AG08396 (cell line): ENCODE results near the gene PRDX2.
"Not testable (repeated sequence)": the region's sequence is repeated elsewhere in the genome, so short reads cannot be mapped to it uniquely, and the experiment has no call there.

Experiments used
- DNase-seq: peaks from one replicate; pipeline ENCODE4 v3.0.0; 2012; ENCODE audit warnings: low spot score, mixed read lengths

The PRDX2 gene

GRCh38 chr19:12801466-12802266 lies at the start of gene PRDX2, which contains the start of gene THSD8:
TSS of gene PRDX2 (minus strand) at chr19:12801800. CDS start at chr19:12801261, 539 bp downstream.
TSS of gene THSD8 (plus strand) at chr19:12802069. CDS start at chr19:12802072, 3 bp downstream.
- peak; percentile 89 for DNase-seq

- DNase-seq: peak; percentile 95
Measured at GRCh38 chr19:12847159-12848139, 45.8 kb upstream of the PRDX2 start.

GRCh38 chr19:12846613-12847012 lies 45.0 kb upstream of the PRDX2 start:
- not testable (repeated sequence) for DNase-seq

GRCh38 chr19:12843999-12844732 lies 42.6 kb upstream of the PRDX2 start:
- no peak for DNase-seq

- no peak for DNase-seq
Measured at GRCh38 chr19:12843328-12843727, 41.7 kb upstream of the PRDX2 start.

- no peak for DNase-seq
Measured at GRCh38 chr19:12842511-12842910, 40.9 kb upstream of the PRDX2 start.

- no peak for DNase-seq
Measured at GRCh38 chr19:12841094-12841493, 39.5 kb upstream of the PRDX2 start.

GRCh38 chr19:12840091-12841079 lies 38.8 kb upstream of the PRDX2 start:
- peak; percentile 81 for DNase-seq

- DNase-seq: no peak
Measured at GRCh38 chr19:12838886-12839756, 37.5 kb upstream of the PRDX2 start.

GRCh38 chr19:12838182-12838885 lies 36.7 kb upstream of the PRDX2 start, which contains the start of gene MAST1:
TSS of gene MAST1 (plus strand) at chr19:12838515. CDS start at chr19:12838573, 58 bp downstream.
- peak; percentile 88 for DNase-seq

- no peak for DNase-seq
Measured at GRCh38 chr19:12837225-12837624, 35.6 kb upstream of the PRDX2 start.

GRCh38 chr19:12836529-12836863 lies 34.9 kb upstream of the PRDX2 start:
- no peak for DNase-seq

GRCh38 chr19:12834976-12835757 lies 33.6 kb upstream of the PRDX2 start:
- DNase-seq: peak; percentile 63

- no peak for DNase-seq
Measured at GRCh38 chr19:12834566-12834943, 33.0 kb upstream of the PRDX2 start, which contains the start of gene RTBDN. TSS of gene RTBDN (minus strand) at chr19:12834579. CDS start at chr19:12829979, 4,600 bp downstream.

GRCh38 chr19:12833738-12834565 lies 32.4 kb upstream of the PRDX2 start:
- DNase-seq: peak; percentile 70

GRCh38 chr19:12833418-12833737 lies 31.8 kb upstream of the PRDX2 start:
- DNase-seq: no peak

- peak; percentile 40 for DNase-seq
Measured at GRCh38 chr19:12828494-12828893, 26.9 kb upstream of the PRDX2 start.
